ENCODE results near the gene ABLIM3.

DNA sequence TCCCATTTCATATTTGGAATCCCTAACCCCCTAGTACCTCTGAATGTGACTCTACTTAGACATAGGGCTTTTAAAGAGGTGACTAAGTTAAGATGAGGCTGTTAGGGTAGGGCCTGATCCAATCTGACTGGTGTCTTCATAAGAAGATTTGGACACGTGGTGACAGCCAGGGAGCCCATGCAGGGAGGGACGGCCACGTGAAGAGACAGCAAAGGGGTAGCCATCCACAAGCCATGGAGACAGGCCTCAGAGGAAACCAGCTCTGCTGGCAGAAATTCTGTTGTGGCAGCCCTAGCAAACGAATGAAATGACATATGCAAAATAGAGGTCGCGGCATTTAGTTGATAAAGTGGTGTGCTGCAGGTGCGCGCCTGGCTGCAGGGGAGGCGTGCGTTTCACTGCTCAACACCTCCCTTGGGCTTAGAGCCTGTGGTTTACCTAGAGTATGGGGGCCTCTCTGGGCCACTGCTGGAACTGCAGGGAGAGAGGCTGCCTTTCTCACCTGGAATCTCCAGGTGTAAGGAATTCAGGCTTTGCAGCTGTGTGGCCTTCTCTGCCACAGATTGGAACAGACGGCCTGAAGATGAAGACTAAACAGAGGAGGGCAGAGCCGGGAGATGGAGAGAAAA is 123.3 kb downstream of the ABLIM3 start:
- TF ChIP-seq, protein P1, sequence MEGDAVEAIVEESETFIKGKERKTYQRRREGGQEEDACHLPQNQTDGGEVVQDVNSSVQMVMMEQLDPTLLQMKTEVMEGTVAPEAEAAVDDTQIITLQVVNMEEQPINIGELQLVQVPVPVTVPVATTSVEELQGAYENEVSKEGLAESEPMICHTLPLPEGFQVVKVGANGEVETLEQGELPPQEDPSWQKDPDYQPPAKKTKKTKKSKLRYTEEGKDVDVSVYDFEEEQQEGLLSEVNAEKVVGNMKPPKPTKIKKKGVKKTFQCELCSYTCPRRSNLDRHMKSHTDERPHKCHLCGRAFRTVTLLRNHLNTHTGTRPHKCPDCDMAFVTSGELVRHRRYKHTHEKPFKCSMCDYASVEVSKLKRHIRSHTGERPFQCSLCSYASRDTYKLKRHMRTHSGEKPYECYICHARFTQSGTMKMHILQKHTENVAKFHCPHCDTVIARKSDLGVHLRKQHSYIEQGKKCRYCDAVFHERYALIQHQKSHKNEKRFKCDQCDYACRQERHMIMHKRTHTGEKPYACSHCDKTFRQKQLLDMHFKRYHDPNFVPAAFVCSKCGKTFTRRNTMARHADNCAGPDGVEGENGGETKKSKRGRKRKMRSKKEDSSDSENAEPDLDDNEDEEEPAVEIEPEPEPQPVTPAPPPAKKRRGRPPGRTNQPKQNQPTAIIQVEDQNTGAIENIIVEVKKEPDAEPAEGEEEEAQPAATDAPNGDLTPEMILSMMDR (IDR thresholded peaks at IDR 0.05), result peak in 3 of 6 experiments; percentile 26 to 52 (median 31)
- TF ChIP-seq POLR2A (IDR thresholded peaks at IDR 0.05), result no peak

Data from thyroid gland (tissue), 4 donors.